ENCODE measurements around the gene CAMLG.

The CAMLG gene

GRCh38 chr5:134784241-134784920 lies 46.0 kb downstream of the CAMLG start:
- DNase-seq, result no peak

DNA sequence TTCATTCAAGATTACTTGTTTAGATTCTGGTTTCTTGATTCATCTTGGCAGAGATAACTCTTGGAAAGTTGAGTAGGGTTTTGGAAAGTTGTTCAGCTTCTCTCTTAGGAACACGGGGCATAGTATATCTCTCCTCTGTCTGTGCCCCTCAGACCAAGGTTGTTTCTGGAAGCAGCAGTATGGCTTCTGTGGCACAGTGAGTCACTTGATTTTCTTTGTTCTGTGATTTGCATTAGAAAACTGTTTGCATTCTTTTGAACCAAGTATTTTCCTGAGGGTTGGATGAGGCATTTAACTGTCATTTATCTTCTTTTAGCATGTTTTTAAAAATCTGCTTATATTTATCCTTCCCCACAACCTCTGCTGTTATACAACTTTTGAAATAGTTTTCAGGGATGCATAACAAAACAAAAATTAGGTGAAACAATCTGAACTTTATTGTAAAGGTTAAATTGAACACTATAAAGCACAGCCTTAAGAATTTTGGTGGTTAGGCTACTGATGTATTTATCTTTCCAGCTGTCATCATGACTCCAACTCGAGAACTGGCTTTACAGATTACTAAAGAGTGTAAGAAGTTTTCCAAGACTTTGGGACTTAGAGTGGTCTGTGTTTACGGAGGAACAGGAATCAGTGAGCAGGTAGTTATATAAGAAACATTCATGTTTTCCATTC lies 46.7 kb downstream of the CAMLG start:
- no peak for DNase-seq

GRCh38 chr5:134787692-134788091 lies 49.3 kb downstream of the CAMLG start:
- no peak for DNase-seq

DNA sequence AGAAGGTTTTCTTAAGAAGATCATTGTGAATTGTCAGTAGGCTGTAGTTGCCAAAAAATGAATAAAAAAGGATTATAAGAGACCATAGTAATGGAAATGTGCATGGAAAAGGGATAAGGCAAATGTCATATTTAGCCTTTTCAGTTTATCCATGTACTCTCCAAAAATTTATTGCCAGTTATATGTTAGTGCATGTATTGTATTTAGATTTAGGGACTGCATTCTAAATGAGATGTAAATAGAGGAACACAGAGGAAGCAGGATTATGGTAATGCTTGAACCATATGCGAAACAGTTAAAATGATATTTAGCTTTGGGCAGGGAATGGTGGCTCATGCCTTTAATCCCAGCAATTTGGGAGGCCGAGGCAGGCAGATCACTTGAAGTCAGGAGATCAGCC lies 53.2 kb downstream of the CAMLG start:
- no peak for DNase-seq

DNA sequence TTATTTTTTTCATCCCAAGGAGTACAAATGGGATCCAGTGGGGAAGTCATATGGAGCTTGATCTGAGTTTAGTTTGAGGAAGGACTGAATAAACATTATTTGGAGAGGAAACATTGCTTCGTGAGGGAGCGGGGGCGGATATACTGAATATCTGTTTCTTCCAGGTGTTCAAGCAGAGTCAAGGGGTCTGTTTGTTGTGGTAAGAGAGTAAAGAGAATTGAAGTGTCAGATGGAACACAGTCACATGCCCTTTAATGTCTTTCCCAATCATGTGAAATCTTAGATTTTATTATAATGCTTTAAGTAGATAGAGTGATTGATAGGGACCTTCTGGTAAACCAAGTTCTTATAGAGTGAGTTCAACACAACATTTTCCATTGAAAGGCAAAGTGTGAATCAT lies 53.9 kb downstream of the CAMLG start:
- no peak for DNase-seq

GRCh38 chr5:134793111-134793510 lies 54.8 kb downstream of the CAMLG start:
- no peak for DNase-seq

GRCh38 chr5:134794082-134794481 lies 55.7 kb downstream of the CAMLG start:
- DNase-seq, result no peak

DNA sequence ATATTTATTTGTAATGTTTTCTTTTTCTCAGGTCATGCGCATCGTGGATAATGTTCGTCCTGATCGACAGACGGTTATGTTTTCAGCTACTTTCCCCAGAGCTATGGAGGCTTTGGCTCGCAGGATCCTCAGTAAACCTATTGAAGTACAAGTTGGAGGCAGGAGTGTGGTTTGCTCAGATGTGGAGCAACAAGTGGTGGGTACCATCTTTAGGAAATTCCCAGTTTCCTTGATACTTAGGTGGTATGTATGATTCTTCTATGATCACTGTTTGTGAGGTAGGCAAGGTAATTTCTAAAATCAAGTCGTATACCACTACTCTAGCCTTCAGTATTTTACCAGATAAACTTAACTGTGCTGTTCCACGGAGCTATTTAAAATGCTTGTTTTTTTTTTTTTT lies 56.5 kb downstream of the CAMLG start:
- DNase-seq, result no peak

DNA sequence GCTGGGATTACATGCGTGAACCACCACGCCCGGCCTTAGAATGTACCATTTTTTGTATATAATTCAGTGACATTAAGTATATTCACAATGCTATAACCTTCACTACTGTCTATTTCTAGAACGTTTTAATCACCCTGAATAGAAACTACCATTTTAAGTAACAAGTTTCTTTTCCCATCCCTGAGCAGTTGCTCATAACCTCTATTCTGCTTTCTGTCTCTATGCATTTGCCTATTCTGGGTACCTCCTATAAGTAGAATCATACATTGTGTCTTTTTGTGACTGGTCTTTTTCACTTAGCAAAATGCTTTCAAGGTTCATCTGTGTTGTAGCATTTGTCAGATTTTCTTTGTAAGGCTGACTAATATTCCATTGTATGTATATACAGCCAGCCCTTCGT lies 60.1 kb downstream of the CAMLG start:
- DNase-seq, result no peak
